D721Med (cell line): ENCODE results near the gene CHST10.
"Not testable (repeated sequence)": the region's sequence is repeated elsewhere in the genome, so short reads cannot be mapped to it uniquely, and the experiment has no call there.

ENCODE experiments used
- DNase-seq: peaks from one replicate; pipeline ENCODE4 v3.0.0; 2011; ENCODE audit warnings: low spot score; ENCODE audit not compliant: insufficient read length
- FAIRE-seq: peaks from 2 replicates; lab custom pipeline; 2011; peaks lifted over from hg19 to GRCh38; lab: Jason Lieb, UNC
- CTCF ChIP-seq: IDR thresholded peaks from 2 replicates; pipeline ENCODE4 v1.5.1; 2012; ENCODE audit warnings: mild to moderate bottlenecking, control low read depth; ENCODE audit not compliant: insufficient read depth; ENCODE audit errors: missing control alignments

The CHST10 gene

GRCh38 chr2:100359576-100359975, 57.9 kb downstream of the CHST10 start:
- no peak for DNase-seq
- no peak for TF ChIP-seq CTCF
- FAIRE-seq = no peak

DNA sequence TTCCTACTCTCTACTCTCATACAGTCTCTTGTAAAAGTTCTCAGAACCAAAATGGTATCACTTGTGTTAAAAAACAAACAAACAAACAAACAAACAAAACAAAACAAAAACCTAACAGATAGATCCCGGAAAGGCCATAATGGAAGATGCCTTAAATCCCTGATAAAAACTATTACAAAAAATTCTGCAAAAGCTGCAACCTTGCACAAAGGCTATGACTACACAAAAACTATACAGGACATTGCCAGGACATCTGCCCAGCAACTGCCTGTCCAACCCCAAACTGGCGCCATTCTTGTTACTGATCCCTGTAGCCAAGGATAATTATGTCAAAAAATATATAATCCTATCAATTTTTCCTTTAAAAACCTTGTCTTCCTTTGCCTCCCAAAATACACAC, 58.9 kb downstream of the CHST10 start:
- no peak for TF ChIP-seq CTCF
- FAIRE-seq (no peak), DNase-seq (no peak)

DNA sequence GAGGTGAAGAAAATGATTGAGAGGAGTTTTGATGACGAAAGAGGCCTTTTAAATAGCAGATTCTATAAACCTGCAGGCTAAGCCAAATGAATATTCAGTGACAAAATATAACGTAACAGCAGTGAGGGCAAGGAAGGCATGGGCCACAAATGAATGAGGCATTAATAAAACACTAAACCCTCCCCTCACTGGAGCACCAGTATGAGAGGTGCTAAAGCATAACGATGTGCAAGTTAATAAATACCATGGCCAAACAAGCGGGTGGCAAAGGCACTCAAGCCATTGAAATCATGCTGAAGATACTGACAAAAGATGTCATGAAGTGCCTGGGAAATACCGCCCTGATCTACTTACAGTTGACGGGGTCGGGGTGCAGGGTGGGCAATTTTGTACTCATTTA, 64.9 kb downstream of the CHST10 start:
- no peak for TF ChIP-seq CTCF
- FAIRE-seq = no peak
- no peak for DNase-seq

GRCh38 chr2:100350661-100351185, 66.7 kb downstream of the CHST10 start:
- DNase-seq = no peak
- no peak for FAIRE-seq
- TF ChIP-seq CTCF = no peak

DNA sequence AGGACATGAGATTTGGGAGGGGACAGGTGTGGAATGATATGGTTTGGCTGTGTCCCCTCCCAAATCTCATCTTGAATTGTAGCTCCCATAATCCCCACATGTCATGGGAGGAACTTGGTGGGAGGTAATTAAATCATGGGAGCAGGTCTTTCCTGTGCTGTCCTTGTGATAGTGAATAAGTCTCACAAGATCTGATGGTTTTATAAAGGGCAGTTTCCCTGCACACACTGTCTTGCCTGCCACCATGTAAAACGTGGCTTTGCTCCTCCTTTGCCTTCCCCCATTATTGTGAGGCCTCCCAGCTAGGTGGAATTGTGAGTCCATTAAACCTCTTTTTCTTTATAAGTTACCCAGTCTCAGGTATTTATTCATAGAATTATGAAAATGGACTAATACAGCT, 72.3 kb downstream of the CHST10 start:
- not testable (repeated sequence) for DNase-seq, FAIRE-seq

- DNase-seq (no peak), FAIRE-seq (no peak)
- TF ChIP-seq CTCF = no peak
Measured at GRCh38 chr2:100344433-100344832, 73.0 kb downstream of the CHST10 start.

GRCh38 chr2:100342466-100342865, 75.0 kb downstream of the CHST10 start:
- not testable (repeated sequence) for DNase-seq, FAIRE-seq
